Measurements from ENCODE around the gene XYLB.

XYLB gene

GRCh38 chr3:38364721-38365400 is 18.3 kb downstream of the XYLB start:
- no peak for DNase-seq (ENCODE audit: low read depth)

DNA sequence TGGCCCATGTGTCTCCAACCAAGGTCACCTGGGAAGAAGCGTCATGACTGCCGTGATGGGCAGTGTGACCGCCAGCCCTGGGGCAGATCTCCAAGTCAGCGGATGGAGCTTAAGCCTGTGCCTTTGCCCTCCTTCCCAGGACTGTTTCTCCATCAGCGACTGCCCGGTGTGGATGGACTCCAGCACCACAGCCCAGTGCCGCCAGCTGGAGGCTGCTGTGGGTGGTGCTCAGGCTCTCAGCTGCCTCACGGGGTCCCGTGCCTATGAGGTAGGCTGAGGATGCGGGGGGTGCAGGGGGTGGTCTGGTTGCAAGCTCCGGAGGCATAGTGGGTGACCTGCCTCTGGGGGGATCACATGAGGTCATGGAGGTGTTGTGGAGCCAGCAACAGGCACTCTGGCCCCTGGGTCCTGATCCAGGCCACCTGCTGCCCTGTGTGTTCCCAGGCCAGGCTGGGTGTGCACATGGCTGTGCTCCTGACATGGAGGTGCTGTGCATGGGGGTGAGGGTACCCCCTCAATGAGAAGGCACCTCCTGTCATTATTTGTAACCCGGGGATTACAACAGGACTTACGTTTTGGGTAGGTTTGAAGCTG is 19.0 kb downstream of the XYLB start:
- DNase-seq (ENCODE audit: low read depth) = no peak

- no peak for DNase-seq (ENCODE audit: low read depth)
Observed at GRCh38 chr3:38366082-38366481, 19.5 kb downstream of the XYLB start.

DNA sequence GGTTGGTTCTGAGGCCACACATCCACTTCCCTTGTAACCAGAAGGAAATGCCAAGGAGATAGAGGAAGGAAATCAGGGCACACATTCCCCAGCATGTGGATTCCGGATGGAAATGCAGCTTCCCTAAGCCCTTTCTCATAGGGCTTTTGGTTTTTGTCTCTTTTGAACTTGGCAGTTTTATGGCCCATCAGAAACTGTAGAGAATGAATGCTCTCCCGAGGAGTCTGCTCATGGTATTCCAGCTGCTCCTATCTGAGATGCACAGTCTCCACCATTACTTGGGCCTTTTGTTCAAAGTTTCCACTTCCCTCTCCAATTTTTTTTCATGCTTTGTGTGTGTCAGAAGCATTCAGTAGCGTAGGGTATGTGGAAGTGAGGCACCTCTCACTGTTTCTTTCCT is 21.2 kb downstream of the XYLB start:
- no peak for DNase-seq (ENCODE audit: low read depth)

DNA sequence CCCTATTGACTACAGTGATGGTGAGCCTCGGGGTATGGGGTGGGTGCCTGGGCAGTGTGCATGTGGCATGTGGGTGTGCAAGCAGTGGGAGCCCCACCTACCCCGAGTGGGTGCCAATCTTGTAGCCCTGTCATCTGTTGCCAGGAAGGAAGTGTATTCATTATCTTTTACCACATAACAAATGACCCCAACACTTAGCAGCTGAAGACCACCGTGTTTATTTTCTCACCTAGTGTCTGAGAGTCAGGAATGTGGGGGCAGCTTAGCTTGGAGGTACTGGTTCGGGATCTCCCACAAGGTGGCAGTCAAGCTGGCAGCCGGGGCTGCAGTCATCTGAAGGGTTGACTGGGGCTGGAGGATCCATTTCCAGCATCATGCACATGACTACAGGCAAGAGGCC is 21.7 kb downstream of the XYLB start:
- DNase-seq (ENCODE audit: low read depth) = no peak

- no peak for DNase-seq (ENCODE audit: low read depth)
Observed at GRCh38 chr3:38369186-38369585, 22.6 kb downstream of the XYLB start.

DNA sequence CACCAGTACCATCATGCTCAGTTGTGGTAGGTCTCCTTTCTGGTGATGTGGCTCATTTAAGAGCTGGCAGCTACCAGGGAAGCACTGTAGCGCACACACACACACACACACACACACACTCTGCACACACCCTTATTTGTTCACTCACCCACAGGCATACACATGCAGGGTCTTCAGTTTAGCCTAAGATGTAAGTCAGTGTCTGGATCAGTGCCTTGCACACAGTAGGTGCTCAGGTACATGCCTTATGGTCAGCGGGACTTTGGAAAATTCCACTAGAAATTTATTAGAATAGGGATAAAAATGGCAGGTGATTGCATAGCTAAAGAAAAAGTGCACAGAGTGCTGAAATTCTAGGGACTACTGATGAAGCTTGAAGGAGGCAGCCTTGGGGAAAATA is 23.6 kb downstream of the XYLB start:
- DNase-seq (ENCODE audit: low read depth) = no peak

- no peak for DNase-seq (ENCODE audit: low read depth)
Observed at GRCh38 chr3:38370861-38371260, 24.3 kb downstream of the XYLB start.

DNA sequence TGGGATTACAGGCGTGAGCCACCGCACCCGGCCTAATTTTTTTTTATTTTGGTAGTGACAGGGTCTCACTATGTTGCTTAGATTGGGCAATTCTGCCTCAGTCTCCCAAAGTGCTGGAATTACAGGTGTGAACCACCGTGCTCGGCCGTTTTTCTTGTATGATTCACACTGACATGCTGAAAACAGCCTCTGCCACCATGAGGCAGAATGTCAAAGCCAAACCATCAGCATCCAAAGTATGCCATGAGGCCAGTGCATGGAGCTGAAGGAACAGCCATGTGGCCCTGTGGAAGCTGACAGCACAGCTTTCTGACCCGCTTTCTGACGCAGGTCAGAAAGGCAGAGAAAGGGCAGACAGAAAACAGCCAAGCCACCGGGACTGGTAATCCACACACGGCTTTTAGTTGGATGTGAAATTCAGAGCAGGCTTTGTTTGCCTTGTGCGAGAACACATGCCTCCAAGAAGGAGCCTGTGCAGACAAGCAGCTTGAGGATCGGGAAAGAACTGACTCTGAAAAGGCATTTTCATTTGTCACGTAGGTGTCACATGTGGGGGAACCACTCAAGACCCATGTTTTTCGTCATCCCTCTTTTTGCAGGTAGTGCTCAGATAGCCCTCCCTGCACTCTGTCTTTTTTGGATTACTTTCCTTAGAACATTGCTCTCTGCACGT is 25.1 kb downstream of the XYLB start:
- no peak for DNase-seq (ENCODE audit: low read depth)

GRCh38 chr3:38372214-38372601 is 25.6 kb downstream of the XYLB start:
- no peak for DNase-seq (ENCODE audit: low read depth)

GRCh38 chr3:38374221-38374620 is 27.6 kb downstream of the XYLB start:
- no peak for DNase-seq (ENCODE audit: low read depth)

DNA sequence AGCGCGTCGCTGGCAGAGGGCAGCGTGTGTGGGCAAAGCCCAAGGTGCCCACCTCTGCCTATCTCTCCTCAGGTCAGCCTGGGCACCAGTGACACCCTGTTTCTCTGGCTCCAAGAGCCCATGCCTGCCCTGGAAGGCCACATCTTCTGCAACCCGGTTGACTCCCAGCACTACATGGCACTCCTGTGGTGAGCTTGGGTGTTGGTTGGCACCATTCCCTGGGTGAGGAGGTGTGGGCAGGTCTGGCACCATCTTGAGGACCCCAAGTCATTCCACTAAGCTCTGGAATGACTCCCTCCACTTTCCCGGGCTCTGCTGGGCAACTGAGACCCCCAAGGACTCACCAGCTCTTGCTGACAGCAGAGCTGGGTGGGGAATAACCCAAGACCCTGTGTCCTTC is 28.5 kb downstream of the XYLB start:
- no peak for DNase-seq (ENCODE audit: low read depth)

DNA sequence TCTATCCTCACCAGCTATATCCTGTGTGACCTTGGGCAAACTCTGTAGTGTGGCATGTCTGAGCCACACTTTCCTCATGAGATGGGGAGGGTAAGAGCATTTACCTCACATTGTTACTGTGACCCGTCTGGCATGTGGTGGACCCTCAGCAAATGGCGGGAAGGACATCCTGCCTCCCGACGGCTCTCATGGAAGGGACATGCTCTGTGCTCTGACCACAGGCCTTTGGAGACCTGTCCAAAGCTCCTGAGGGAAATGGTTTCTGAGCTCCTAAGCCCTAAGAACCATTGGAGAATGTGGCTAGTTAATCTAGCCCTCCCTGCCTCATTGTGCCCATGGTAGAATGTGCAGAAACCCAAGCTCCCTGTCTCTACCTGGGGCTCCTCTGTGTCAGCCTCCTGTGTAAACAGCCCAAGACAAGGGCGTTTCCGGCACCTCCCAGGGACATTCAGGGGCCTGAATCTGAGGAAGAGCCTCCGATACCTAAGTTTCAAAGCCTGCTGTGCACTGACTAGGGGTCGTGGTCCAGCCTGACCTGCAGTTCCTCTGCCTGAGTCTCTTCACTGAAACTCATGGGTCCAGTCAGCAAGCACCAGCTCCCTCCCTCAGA is 29.0 kb downstream of the XYLB start:
- DNase-seq (ENCODE audit: low read depth) = no peak

GRCh38 chr3:38376098-38376816 is 29.7 kb downstream of the XYLB start:
- DNase-seq (ENCODE audit: low read depth) = no peak

GRCh38 chr3:38379201-38379770 is 32.7 kb downstream of the XYLB start:
- no peak for DNase-seq (ENCODE audit: low read depth)

DNA sequence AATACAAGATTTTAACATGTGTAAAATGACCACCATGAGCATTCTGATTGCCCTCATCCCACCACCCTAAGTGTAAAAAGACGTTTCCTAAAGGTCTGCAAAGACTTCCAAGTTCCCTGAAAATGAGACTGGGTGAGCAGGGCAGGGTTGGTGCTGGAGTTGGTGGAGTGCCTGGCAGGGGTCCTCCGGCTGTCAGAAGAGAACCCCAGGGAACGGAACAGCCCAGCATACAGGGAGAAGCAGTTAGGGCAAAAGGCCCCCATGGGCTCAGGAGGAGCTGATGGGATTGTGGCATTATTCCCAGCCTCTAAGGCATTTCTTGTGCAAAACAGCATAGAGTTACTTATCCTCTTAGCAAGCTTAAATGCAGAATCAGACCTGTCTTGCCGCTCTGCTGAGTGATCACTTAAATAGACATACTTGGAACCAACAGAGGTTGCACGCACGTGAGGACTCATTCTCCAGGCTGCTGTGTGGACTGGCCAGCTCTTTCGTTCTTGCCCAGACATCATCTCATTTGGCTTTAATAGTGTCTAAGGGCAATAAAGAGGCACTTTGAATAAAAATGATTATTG is 36.0 kb downstream of the XYLB start:
- no peak for DNase-seq (ENCODE audit: low read depth)

DNA sequence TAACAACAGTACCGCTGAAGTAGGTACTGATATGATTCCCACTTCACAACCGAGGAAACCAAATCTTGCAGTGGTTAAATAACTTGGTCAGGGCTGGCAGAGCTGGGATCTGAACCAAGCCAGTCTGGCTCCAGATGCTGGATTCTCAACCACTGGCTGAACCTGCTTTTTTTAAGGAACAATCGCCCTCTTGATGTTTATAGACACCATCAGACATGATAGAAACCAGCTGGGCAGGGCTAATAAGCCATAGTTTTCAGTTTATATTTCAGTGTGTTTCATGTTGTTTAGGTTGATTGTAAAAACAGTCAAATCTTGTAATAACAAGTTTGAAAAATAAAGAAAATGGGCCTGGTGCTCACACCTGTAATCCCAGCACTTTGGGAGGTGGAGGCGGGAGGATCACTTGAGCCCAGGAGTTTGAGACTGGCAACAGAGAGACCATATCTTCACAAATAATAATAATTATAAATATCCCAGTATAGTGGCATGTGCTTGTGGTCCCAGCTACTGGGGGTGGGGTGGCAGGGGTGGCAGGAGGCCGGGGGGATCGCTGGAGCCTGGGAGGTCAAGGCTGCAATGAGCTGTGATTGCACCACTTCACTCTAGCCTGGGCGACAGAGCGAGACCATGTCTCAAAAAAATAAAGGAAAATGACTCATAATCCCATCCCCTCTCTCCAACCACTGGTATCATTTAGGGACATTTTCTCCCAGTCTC is 36.7 kb downstream of the XYLB start:
- DNase-seq (ENCODE audit: low read depth) = no peak

- no peak for DNase-seq (ENCODE audit: low read depth)
Observed at GRCh38 chr3:38386992-38387750, 40.6 kb downstream of the XYLB start.

DNA sequence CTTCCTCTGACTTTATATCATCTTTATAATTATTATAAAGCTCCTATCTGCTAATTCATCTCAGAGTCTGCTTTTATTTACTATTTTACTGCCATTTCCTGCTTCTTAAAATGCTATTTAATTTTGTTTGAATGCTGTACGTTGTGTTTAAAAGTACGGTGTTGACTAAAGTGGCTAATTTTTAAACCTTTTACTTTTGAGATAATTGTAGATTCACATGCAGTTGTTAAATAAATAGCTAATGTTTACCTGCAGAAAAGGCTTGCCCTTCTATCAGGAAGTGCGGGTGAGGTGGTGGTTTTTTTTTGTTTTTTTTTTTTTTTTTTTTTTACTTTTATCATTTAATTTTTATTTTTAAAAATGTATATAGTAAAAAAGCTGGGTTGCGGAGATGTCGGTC is 41.3 kb downstream of the XYLB start:
- DNase-seq (ENCODE audit: low read depth) = no peak

DNA sequence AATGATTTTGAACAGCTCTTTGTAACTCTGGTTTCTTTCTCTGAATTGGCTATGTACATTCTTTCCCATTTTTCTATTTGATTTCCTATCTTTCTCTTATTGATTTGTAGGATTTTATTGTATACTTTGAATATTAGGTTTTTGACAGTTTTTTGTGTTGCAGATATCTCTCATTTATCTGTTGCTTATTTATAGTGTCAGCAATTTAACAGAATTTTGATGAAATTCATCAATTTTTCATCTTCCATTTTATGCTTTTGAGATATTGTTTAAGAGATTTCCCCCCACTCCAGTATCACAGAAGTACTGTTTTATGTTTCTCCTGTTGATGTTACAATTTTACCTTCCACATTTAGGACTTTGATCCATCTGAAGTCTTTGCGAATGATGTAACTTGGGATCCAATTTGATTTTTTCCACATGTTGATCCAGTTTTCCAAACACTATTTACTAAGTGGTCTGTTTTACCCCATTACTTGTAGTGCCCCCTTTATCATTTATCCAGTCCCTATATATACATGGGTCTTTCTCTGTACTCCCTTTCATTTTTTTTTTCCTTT is 46.1 kb downstream of the XYLB start:
- DNase-seq (ENCODE audit: low read depth) = no peak
